Loucy (cell line): ENCODE results near the gene CDK8.
"Not testable (repeated sequence)": the region's sequence is repeated elsewhere in the genome, so short reads cannot be mapped to it uniquely, and the experiment has no call there.

ENCODE experiments used
- H2AFZ ChIP-seq: fragments of 200-600 bp; sonication (generic); 2 replicates; pipeline ENCODE4 v1.6.0; 2016; ENCODE audit warnings: antibody characterized with exemption, mild to moderate bottlenecking, low read length, moderate library complexity
- H3F3A ChIP-seq: fragments of 200-600 bp; 2 replicates; pipeline ENCODE4 v1.6.0; 2016; ENCODE audit warnings: antibody characterized with exemption, low read depth, mild to moderate bottlenecking
- H3K27me3 ChIP-seq: fragments of 200-600 bp; sonication (generic); 2 replicates; pipeline ENCODE4 v1.6.1; 2014; ENCODE audit warnings: low read length, mild to moderate bottlenecking; ENCODE audit not compliant: insufficient read depth, poor library complexity, severe bottlenecking
- H3K36me3 ChIP-seq: fragments of 200-600 bp; sonication (generic); 2 replicates; pipeline ENCODE4 v1.6.1; 2016; ENCODE audit warnings: low read length; ENCODE audit not compliant: insufficient read depth
- H3K4me1 ChIP-seq: fragments of 200-600 bp; sonication (generic); 2 replicates; pipeline ENCODE4 v1.5.1; 2014; ENCODE audit warnings: low read length, mild to moderate bottlenecking; ENCODE audit not compliant: insufficient read depth, poor library complexity, severe bottlenecking
- H3K4me2 ChIP-seq: fragments of 200-600 bp; sonication (generic); 2 replicates; pipeline ENCODE4 v1.6.0; 2014; ENCODE audit warnings: antibody characterized with exemption, low read length, low read depth, mild to moderate bottlenecking; ENCODE audit not compliant: poor library complexity, severe bottlenecking
- H3K4me3 ChIP-seq: fragments of 200-600 bp; sonication (generic); 2 replicates; pipeline ENCODE4 v1.5.1; 2014; ENCODE audit warnings: low read length, mild to moderate bottlenecking, mixed read lengths; ENCODE audit not compliant: poor library complexity, severe bottlenecking
- H3K79me2 ChIP-seq: fragments of 200-600 bp; sonication (generic); 2 replicates; pipeline ENCODE4 v1.6.1; 2014; ENCODE audit warnings: low read length; ENCODE audit not compliant: insufficient read depth
- H3K9ac ChIP-seq: fragments of 200-600 bp; sonication (generic); 2 replicates; pipeline ENCODE4 v1.6.0; 2014; ENCODE audit warnings: mild to moderate bottlenecking, low read depth, low read length, moderate library complexity; ENCODE audit not compliant: poor library complexity, severe bottlenecking
- H3K9me2 ChIP-seq: fragments of 200-600 bp; sonication (generic); replicated peaks from 2 replicates; pipeline ENCODE4 v1.6.1; 2016; ENCODE audit warnings: low read depth, low read length, mixed read lengths
- H3K9me3 ChIP-seq: fragments of 200-600 bp; sonication (generic); 2 replicates; pipeline ENCODE4 v1.6.1; 2014; ENCODE audit warnings: mild to moderate bottlenecking, antibody characterized with exemption, low read length, low read depth; ENCODE audit not compliant: insufficient read depth
- H4K20me1 ChIP-seq: fragments of 200-600 bp; sonication (generic); 2 replicates; pipeline ENCODE4 v1.6.0; 2014; ENCODE audit warnings: antibody characterized with exemption, low read length, mild to moderate bottlenecking; ENCODE audit not compliant: insufficient read depth, poor library complexity, severe bottlenecking
- EZH2phosphoT487 ChIP-seq: fragments of 200-600 bp; IDR thresholded peaks from 2 replicates; pipeline ENCODE4 v1.6.1; 2018; ENCODE audit warnings: antibody characterized with exemption, mild to moderate bottlenecking, moderate library complexity, borderline replicate concordance
- TF ChIP-seq, protein P1 (sequence below): fragments of 200-600 bp; sonication (generic); conservative IDR thresholded peaks from 2 replicates; pipeline ENCODE4 v1.5.1; 2014; ENCODE audit warnings: mild to moderate bottlenecking, antibody characterized with exemption, low read length

The CDK8 gene

DNA sequence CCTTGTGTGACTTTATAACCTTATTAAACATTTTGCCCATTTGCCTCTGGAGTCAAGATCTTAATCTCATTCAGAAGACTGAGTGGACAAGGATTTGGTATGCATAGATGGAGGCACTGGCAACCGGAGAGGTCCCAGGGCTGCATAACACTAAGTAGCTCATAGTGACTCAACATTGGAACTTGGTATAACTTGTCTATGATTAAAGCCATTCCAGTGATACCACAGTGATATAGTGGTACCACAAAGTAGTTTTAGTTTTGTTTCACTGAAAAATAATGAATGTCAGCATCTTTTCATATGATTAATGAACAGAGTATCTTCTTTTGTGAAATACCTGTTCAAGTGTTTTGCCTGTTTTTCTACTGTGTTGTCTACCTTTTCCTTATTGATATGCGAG lies 26.4 kb downstream of the CDK8 start:
- no peaks in the 10 kb centered on the region for H3K9me3 ChIP-seq
- no peak overlapping the region for H3K4me3 ChIP-seq
- H3K79me2 ChIP-seq: peaks cover 53% of the 10 kb centered on the region
- H3K36me3 ChIP-seq: peaks cover 12% of the 10 kb centered on the region; the same call in 1 of the 2 replicates
- no peak overlapping the region for H3K4me2 ChIP-seq
- no peaks in the 10 kb centered on the region for H3F3A ChIP-seq
- H3K27me3 ChIP-seq: no peaks in the 10 kb centered on the region
- peaks cover 4% of the 10 kb centered on the region for H4K20me1 ChIP-seq
- TF ChIP-seq, protein P1, sequence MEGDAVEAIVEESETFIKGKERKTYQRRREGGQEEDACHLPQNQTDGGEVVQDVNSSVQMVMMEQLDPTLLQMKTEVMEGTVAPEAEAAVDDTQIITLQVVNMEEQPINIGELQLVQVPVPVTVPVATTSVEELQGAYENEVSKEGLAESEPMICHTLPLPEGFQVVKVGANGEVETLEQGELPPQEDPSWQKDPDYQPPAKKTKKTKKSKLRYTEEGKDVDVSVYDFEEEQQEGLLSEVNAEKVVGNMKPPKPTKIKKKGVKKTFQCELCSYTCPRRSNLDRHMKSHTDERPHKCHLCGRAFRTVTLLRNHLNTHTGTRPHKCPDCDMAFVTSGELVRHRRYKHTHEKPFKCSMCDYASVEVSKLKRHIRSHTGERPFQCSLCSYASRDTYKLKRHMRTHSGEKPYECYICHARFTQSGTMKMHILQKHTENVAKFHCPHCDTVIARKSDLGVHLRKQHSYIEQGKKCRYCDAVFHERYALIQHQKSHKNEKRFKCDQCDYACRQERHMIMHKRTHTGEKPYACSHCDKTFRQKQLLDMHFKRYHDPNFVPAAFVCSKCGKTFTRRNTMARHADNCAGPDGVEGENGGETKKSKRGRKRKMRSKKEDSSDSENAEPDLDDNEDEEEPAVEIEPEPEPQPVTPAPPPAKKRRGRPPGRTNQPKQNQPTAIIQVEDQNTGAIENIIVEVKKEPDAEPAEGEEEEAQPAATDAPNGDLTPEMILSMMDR: no peak
- no peak for TF ChIP-seq EZH2phosphoT487
- no peak overlapping the region for H2AFZ ChIP-seq
- H3K4me1 ChIP-seq: peaks cover 8% of the 10 kb centered on the region
- H3K9me2 ChIP-seq: no peaks in the 10 kb centered on the region
- no peak overlapping the region for H3K9ac ChIP-seq

DNA sequence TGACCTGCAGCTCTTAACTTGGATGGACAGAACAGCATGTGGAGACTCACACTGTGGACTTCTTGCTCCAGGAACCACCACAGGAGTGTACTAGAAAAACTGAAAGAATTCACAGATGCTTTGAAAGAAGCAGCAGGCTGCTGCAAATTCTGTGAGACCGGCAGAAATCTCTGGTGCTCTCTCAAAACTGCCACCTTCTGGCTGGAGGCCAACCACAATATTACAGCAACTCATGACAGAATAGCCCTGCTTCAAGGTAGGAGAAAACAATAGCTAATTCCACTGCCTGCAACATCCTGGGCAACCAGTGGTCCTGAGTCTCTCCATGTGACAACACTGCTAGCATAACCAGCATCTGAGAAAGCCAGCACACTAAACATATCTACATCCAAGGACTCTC lies 26.9 kb downstream of the CDK8 start:
- Histone ChIP-seq H3K4me3 (no peak overlapping the region), H4K20me1 (peaks cover 4% of the 10 kb centered on the region), H2AFZ (no peak overlapping the region), H3K36me3 (peaks cover 12% of the 10 kb centered on the region; the same call in 1 of the 2 replicates), H3K4me2 (no peak overlapping the region), H3K9me2 (no peaks in the 10 kb centered on the region), H3F3A (no peaks in the 10 kb centered on the region), H3K79me2 (peaks cover 48% of the 10 kb centered on the region), H3K27me3 (no peaks in the 10 kb centered on the region), H3K9ac (no peak overlapping the region), H3K4me1 (peaks cover 8% of the 10 kb centered on the region), H3K9me3 (no peaks in the 10 kb centered on the region)
- TF ChIP-seq, protein P1: peak; percentile 15; the same call in 1 of the 2 replicates
- no peak for TF ChIP-seq EZH2phosphoT487

DNA sequence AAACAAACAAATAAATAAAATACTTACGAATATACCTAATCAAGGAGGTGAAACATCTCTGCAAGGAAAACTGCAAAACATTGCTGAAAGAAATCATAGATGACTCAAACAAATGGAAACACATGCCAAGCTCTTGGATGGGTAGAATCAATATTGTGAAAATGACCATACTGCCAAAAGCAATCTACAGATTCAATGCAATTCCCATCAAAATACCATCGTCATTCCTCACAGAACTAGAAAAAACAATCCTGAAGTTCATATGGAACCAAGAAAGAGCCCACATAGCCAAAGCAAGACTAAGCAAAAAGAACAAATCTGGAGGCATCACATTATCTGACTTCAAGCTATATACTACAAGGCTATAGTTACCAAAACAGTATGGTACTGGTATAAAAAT lies 32.0 kb downstream of the CDK8 start:
- H3K9me2 ChIP-seq, H3K4me2 ChIP-seq, H3K79me2 ChIP-seq, H2AFZ ChIP-seq, H3K9me3 ChIP-seq, H3K27me3 ChIP-seq, H4K20me1 ChIP-seq, H3K36me3 ChIP-seq, H3K4me1 ChIP-seq, H3F3A ChIP-seq, H3K9ac ChIP-seq, H3K4me3 ChIP-seq: not testable (repeated sequence)

DNA sequence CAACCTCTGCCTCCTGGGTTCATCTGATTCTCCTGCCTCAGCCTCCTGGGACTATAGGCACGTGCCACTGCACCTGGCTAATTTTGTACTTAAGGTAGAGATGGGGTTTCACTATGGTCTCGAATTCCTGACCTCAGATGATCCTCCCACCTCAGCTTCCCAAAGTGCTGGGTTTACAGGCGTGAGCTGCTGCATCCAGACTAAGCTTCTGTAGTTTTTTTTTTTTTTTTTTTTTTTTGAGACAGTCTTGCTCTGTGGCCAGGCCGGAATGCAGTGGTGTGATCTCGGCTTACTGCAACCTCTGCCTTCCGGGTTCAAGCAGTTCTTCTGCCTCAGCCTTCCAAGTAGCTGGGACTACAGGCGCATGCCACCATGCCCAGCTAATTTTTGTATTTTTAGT lies 34.9 kb downstream of the CDK8 start:
- H3K9me2 ChIP-seq, H2AFZ ChIP-seq, H3K36me3 ChIP-seq, H3K4me2 ChIP-seq, H3K4me3 ChIP-seq, H4K20me1 ChIP-seq, H3K4me1 ChIP-seq, H3K9me3 ChIP-seq, H3K9ac ChIP-seq, H3F3A ChIP-seq, H3K27me3 ChIP-seq: not testable (repeated sequence)
- peaks cover 22% of the 10 kb centered on the region; the same call in 1 of the 2 replicates for H3K79me2 ChIP-seq
